SU-DHL-6 (cell line): Measurements from ENCODE around the gene MCU.
"Not testable (repeated sequence)": the region's sequence is repeated elsewhere in the genome, so short reads cannot be mapped to it uniquely, and the experiment has no call there.

Experiments
- H2AFZ ChIP-seq: fragments of 200-600 bp; sonication (generic); 2 replicates; pipeline ENCODE4 v1.6.1; 2014; ENCODE audit warnings: low read depth, mild to moderate bottlenecking, moderate library complexity, mixed read lengths, antibody characterized with exemption, low read length; ENCODE audit not compliant: severe bottlenecking
- H3F3A ChIP-seq: fragments of 200-600 bp; shearing (Covaris generic); 2 replicates; pipeline ENCODE4 v1.6.0; 2016; ENCODE audit warnings: antibody characterized with exemption, mild to moderate bottlenecking; ENCODE audit not compliant: insufficient read depth
- H3K27ac ChIP-seq: fragments of 200-600 bp; sonication (generic); 2 replicates; pipeline ENCODE4 v1.5.1; 2016; ENCODE audit warnings: low read depth, mild to moderate bottlenecking, low read length, moderate library complexity, mixed read lengths
- H3K27me3 ChIP-seq: fragments of 200-600 bp; sonication (generic), shearing (Covaris generic); 2 replicates; pipeline ENCODE4 v1.6.0; 2014; ENCODE audit warnings: mild to moderate bottlenecking, low read length
- H3K36me3 ChIP-seq: fragments of 200-600 bp; sonication (generic); 2 replicates; pipeline ENCODE4 v1.6.1; 2014; ENCODE audit warnings: mild to moderate bottlenecking, low read length, mixed read lengths
- H3K4me2 ChIP-seq: fragments of 300-600, 200-600 bp; shearing (Covaris generic), sonication (generic); 2 replicates; pipeline ENCODE4 v1.6.0; 2014; ENCODE audit warnings: low read length, low read depth, mild to moderate bottlenecking; ENCODE audit not compliant: poor library complexity, severe bottlenecking
- H3K4me3 ChIP-seq: fragments of 200-600 bp; sonication (generic); 2 replicates; pipeline ENCODE4 v1.5.1; 2014; ENCODE audit warnings: antibody characterized with exemption, low read length, mild to moderate bottlenecking, mixed read lengths; ENCODE audit not compliant: insufficient read depth, poor library complexity, severe bottlenecking
- H3K79me2 ChIP-seq: fragments of 200-600 bp; sonication (generic); 2 replicates; pipeline ENCODE4 v1.6.1; 2014; ENCODE audit warnings: mild to moderate bottlenecking, low read length, moderate library complexity; ENCODE audit not compliant: insufficient read depth
- H3K9ac ChIP-seq: fragments of 200-600 bp; sonication (generic); 2 replicates; pipeline ENCODE4 v1.7.0; 2014; ENCODE audit warnings: mild to moderate bottlenecking, low read length
- H3K9me2 ChIP-seq: fragments of 200-600 bp; sonication (generic); replicated peaks from 2 replicates; pipeline ENCODE4 v1.6.1; 2014; ENCODE audit warnings: low read length; ENCODE audit not compliant: insufficient read depth
- H3K9me3 ChIP-seq: fragments of 200-600 bp; sonication (generic); 2 replicates; pipeline ENCODE4 v1.6.1; 2014; ENCODE audit warnings: low read length, mixed read lengths; ENCODE audit not compliant: insufficient read depth
- H4K20me1 ChIP-seq: fragments of 200-600 bp; sonication (generic); 2 replicates; pipeline ENCODE4 v1.6.1; 2014; ENCODE audit warnings: low read depth, mild to moderate bottlenecking, antibody characterized with exemption, low read length, moderate library complexity, mixed read lengths
- EZH2phosphoT487 ChIP-seq: fragments of 200-600 bp; sonication (generic), shearing (Covaris generic); conservative IDR thresholded peaks from 2 replicates; pipeline ENCODE4 v1.6.1; 2018; ENCODE audit warnings: mild to moderate bottlenecking, antibody characterized with exemption, low read length, moderate library complexity, mixed read lengths
- TF ChIP-seq, protein P1 (sequence below): fragments of 200-600 bp; sonication (generic); IDR thresholded peaks from one replicate; pipeline ENCODE4 v1.5.1; 2017; ENCODE audit warnings: antibody characterized with exemption, mild to moderate bottlenecking, low read length, moderate library complexity; ENCODE audit not compliant: insufficient read depth, poor library complexity, severe bottlenecking

Gene MCU

DNA sequence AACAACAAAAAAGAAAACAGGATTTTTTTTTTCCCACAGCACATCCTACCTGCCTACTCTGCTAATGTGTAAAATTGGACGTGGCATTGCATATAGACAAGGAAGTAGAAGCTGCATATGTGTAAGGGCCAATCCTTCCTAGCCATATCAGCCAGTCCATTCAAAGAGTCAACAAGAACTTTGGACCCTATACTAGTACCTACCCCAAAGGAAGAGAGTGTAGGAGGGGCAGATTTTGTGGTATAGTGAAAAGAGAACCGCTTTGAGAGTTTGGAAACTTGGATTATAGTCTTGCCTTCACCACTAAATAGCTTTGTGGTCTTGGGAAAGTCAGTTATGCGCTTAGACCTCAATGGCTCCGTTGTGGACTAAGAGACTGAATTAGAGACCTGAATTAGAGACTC, 12.1 kb upstream of the MCU start:
- no peaks in the 10 kb centered on the region for H3K79me2 ChIP-seq
- no peak overlapping the region for H3K9ac ChIP-seq
- no peaks in the 10 kb centered on the region for H3K36me3 ChIP-seq
- no peak overlapping the region for H2AFZ ChIP-seq
- no peaks in the 10 kb centered on the region for H4K20me1 ChIP-seq
- H3K9me2 ChIP-seq: no peaks in the 10 kb centered on the region
- H3K9me3 ChIP-seq: no peaks in the 10 kb centered on the region
- no peaks in the 10 kb centered on the region for H3K27me3 ChIP-seq
- no peak overlapping the region for H3K27ac ChIP-seq
- H3F3A ChIP-seq: no peaks in the 10 kb centered on the region
- no peak overlapping the region for H3K4me2 ChIP-seq
- no peak overlapping the region for H3K4me3 ChIP-seq
- TF ChIP-seq, protein P1, sequence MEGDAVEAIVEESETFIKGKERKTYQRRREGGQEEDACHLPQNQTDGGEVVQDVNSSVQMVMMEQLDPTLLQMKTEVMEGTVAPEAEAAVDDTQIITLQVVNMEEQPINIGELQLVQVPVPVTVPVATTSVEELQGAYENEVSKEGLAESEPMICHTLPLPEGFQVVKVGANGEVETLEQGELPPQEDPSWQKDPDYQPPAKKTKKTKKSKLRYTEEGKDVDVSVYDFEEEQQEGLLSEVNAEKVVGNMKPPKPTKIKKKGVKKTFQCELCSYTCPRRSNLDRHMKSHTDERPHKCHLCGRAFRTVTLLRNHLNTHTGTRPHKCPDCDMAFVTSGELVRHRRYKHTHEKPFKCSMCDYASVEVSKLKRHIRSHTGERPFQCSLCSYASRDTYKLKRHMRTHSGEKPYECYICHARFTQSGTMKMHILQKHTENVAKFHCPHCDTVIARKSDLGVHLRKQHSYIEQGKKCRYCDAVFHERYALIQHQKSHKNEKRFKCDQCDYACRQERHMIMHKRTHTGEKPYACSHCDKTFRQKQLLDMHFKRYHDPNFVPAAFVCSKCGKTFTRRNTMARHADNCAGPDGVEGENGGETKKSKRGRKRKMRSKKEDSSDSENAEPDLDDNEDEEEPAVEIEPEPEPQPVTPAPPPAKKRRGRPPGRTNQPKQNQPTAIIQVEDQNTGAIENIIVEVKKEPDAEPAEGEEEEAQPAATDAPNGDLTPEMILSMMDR: no peak
- TF ChIP-seq EZH2phosphoT487: no peak

DNA sequence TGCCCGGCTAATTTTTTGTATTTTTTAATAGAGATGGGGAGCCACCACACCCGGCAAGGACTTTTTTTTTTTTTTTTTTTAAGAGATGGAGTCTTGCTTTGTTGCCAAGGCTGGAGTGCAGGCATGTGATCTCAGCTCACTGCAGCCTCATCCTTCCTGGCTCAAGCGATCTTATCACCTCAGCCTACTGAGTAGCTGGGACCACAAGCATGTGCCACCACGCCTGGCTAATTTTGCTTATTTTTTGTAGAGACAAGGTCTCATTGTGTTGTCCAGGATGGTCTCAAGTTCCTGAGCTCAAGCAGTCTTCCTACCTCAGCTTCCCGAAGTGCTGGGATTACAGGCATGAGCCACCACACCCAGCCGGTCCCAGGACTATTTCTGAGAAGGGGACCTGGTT, 9.3 kb upstream of the MCU start:
- TF ChIP-seq, protein P1: no peak
- TF ChIP-seq EZH2phosphoT487: no peak
- no peaks in the 10 kb centered on the region for H3K36me3 ChIP-seq
- no peaks in the 10 kb centered on the region for H3K79me2 ChIP-seq
- H3K27ac ChIP-seq: no peak overlapping the region
- no peaks in the 10 kb centered on the region for H4K20me1 ChIP-seq
- no peak overlapping the region for H2AFZ ChIP-seq
- no peaks in the 10 kb centered on the region for H3K9me3 ChIP-seq
- no peaks in the 10 kb centered on the region for H3K9me2 ChIP-seq
- no peaks in the 10 kb centered on the region for H3K27me3 ChIP-seq
- no peak overlapping the region for H3K4me2 ChIP-seq
- no peak overlapping the region for H3K4me3 ChIP-seq
- H3K9ac ChIP-seq: no peak overlapping the region
- no peaks in the 10 kb centered on the region for H3F3A ChIP-seq

DNA sequence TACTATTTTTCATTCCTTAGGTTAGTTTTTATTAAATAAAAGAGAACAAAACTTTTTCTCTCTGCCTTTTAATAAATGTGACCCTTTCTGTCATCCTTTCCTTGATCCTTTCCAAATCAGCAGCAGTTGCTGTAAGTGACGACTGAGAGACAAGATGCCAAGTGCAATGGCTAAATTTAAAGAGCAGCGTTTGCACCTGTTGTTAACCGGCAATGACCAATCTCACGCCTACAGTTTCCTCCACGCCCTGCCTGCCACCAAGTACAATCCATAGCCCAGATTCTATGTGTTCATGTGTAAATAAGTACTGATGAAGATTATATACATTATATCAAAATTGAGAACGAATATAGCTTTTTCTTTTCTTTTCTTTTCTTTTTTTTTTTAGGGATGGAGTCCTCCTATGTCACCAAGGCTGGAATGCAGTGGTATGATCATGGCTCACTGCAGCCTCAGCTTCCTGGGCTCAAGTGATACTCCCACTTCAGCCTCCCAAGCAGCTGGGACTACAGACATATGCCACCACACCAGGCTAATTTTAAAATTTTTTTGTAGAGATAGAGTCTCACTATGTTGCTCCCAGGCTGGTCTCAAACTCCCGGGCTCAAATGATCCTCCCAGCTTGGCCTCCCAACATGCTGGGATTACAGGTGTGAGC, 6.5 kb upstream of the MCU start:
- no peak overlapping the region for H3K9ac ChIP-seq
- TF ChIP-seq, protein P1: no peak
- no peak for TF ChIP-seq EZH2phosphoT487
- no peaks in the 10 kb centered on the region for H3K79me2 ChIP-seq

DNA sequence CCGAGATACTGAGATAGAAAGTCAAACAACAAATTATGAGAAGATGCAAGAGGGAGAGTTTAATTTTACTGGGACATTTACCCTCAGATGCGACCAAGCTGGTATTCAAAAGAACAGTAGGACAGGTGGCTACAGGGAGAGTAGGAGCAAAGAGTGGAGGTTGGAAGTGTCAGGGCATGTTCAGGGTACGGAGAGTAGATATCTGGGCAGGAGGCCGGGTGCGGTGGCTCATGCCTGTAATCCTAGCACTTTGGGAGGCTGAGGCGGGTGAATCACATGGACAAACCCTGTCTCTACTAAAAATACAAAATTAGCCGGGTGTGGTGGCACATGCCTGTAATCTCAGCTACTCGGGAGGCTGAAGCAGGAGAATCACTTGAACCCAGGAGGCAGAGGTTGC, 5.5 kb upstream of the MCU start:
- H2AFZ ChIP-seq, H4K20me1 ChIP-seq, H3K9me2 ChIP-seq, H3K4me2 ChIP-seq, H3K9me3 ChIP-seq, H3K9ac ChIP-seq, H3K4me3 ChIP-seq, H3F3A ChIP-seq, H3K36me3 ChIP-seq, H3K27ac ChIP-seq, H3K79me2 ChIP-seq, H3K27me3 ChIP-seq: not testable (repeated sequence)

More for the DNA sequence above, 6.5 kb upstream of the MCU start:
- Histone ChIP-seq H3K27me3 (no peaks in the 10 kb centered on the region), H3K9me3 (no peaks in the 10 kb centered on the region), H3K4me2 (no peak overlapping the region), H4K20me1 (no peaks in the 10 kb centered on the region), H3K27ac (no peak overlapping the region), H3F3A (no peaks in the 10 kb centered on the region), H3K36me3 (no peaks in the 10 kb centered on the region), H3K4me3 (no peak overlapping the region), H2AFZ (no peak overlapping the region), H3K9me2 (no peaks in the 10 kb centered on the region)
